ENCODE results near the gene ALKAL2.
"Not testable (repeated sequence)": the region's sequence is repeated elsewhere in the genome, so short reads cannot be mapped to it uniquely, and the experiment has no call there.

Gene ALKAL2

GRCh38 chr2:287911-288757 is at the start of gene ALKAL2:
Gene ALKAL2, minus strand, starts transcription at chr2:288091. Its CDS starts 256 bp downstream, at chr2:287835.
- no peak for DNase-seq (ENCODE audit: low read depth in 3 of 3)

- not testable (repeated sequence) for DNase-seq (ENCODE audit: low read depth in 3 of 3)
These were observed 49.1 kb upstream of the ALKAL2 start for GRCh38 chr2:336949-337348.

GRCh38 chr2:336360-336759 is 48.5 kb upstream of the ALKAL2 start:
- DNase-seq (ENCODE audit: low read depth in 3 of 3) = no peak

- no peak for DNase-seq (ENCODE audit: low read depth in 3 of 3)
These were observed 44.7 kb upstream of the ALKAL2 start for GRCh38 chr2:332592-332991.

- no peak for DNase-seq (ENCODE audit: low read depth in 3 of 3)
These were observed 40.9 kb upstream of the ALKAL2 start for GRCh38 chr2:328761-329160.

GRCh38 chr2:323035-323434 is 35.1 kb upstream of the ALKAL2 start:
- no peak for DNase-seq (ENCODE audit: low read depth in 3 of 3)

- no peak for DNase-seq (ENCODE audit: low read depth in 3 of 3)
These were observed 34.4 kb upstream of the ALKAL2 start for GRCh38 chr2:322326-322725.

GRCh38 chr2:320561-320960 is 32.7 kb upstream of the ALKAL2 start:
- no peak for DNase-seq (ENCODE audit: low read depth in 3 of 3)

- DNase-seq (ENCODE audit: low read depth in 3 of 3) = no peak
These were observed 31.2 kb upstream of the ALKAL2 start for GRCh38 chr2:319059-319600.

- DNase-seq (ENCODE audit: low read depth in 3 of 3) = peak in 2 of 3 experiments; percentile 18 to 21
These were observed 29.9 kb upstream of the ALKAL2 start for GRCh38 chr2:317501-318424.

- no peak for DNase-seq (ENCODE audit: low read depth in 3 of 3)
These were observed 28.5 kb upstream of the ALKAL2 start for GRCh38 chr2:316381-316780.

GRCh38 chr2:315925-316324 is 28.0 kb upstream of the ALKAL2 start:
- not testable (repeated sequence) for DNase-seq (ENCODE audit: low read depth in 3 of 3)

- no peak for DNase-seq (ENCODE audit: low read depth in 3 of 3)
These were observed 26.9 kb upstream of the ALKAL2 start for GRCh38 chr2:314561-315336.

GRCh38 chr2:313991-314390 is 26.1 kb upstream of the ALKAL2 start:
- no peak for DNase-seq (ENCODE audit: low read depth in 3 of 3)

- DNase-seq (ENCODE audit: low read depth in 3 of 3) = no peak
These were observed 23.1 kb upstream of the ALKAL2 start for GRCh38 chr2:310994-311393.

GRCh38 chr2:309954-310510 is 22.1 kb upstream of the ALKAL2 start:
- no peak for DNase-seq (ENCODE audit: low read depth in 3 of 3)

GRCh38 chr2:309148-309953 is 21.5 kb upstream of the ALKAL2 start:
- no peak for DNase-seq (ENCODE audit: low read depth in 3 of 3)

- no peak for DNase-seq (ENCODE audit: low read depth in 3 of 3)
These were observed 17.5 kb upstream of the ALKAL2 start for GRCh38 chr2:305366-305765.

GRCh38 chr2:296354-296753 is 8.5 kb upstream of the ALKAL2 start:
- no peak for DNase-seq (ENCODE audit: low read depth in 3 of 3)

GRCh38 chr2:295090-295489 is 7.2 kb upstream of the ALKAL2 start:
- no peak for DNase-seq (ENCODE audit: low read depth in 3 of 3)

All from stimulated activated CD4-positive, alpha-beta T cell treated with anti-CD3 and anti-CD28 coated beads, TNF-alpha, amount 100 ng/mL, for 24 hours (primary cell).